Measurements from ENCODE around the gene MCM5. TPM values are rescaled to one million over a fixed set of nuclear protein-coding genes. Genes with fewer than 3 reads are reported as not detected.
A peak's percentile ranks its signal among the peaks of the same experiment; 100 is the strongest.
"Not testable (repeated sequence)": the region's sequence is repeated elsewhere in the genome, so short reads cannot be mapped to it uniquely, and the experiment has no call there.

MCM5 gene
- total RNA-seq, 1 donor from 2014 or later = 87.6 TPM

DNA sequence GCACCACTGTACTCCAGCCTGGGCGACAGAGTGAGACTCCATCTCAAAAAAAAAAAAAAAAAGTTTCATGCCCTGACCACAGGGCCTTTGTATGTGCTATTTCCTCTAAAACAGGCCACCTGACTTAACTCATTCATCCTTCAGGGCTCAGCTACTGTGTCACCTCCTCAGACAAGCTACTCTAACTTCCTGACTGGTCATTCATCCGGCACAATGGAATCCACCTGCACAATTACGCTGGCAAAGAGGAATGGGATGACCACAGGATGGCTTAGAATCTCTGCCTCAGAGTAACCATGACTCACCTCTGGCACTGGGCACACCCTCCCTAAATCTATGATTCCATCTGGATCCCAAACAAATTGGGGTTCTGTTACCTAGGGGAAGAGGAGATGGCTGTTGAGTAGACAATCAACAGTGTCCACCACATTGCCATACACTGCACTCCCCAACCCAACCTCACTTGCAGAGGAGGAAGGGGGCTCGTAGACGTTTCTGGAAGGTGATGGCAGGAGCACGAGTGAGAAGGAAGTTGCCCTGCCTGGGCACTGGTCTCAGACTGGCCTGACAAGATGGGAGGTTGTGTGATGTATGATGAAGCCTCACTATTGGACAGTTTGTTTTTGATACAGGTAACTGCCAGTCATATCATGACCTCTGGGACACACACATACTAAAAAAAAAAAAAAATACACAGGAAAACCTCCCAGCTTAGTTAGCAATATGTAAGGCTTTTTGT, 41.9 kb upstream of the MCM5 start:
- peak; percentile 66 for DNase-seq (ENCODE audit: low read depth)
- TF ChIP-seq, protein P1, sequence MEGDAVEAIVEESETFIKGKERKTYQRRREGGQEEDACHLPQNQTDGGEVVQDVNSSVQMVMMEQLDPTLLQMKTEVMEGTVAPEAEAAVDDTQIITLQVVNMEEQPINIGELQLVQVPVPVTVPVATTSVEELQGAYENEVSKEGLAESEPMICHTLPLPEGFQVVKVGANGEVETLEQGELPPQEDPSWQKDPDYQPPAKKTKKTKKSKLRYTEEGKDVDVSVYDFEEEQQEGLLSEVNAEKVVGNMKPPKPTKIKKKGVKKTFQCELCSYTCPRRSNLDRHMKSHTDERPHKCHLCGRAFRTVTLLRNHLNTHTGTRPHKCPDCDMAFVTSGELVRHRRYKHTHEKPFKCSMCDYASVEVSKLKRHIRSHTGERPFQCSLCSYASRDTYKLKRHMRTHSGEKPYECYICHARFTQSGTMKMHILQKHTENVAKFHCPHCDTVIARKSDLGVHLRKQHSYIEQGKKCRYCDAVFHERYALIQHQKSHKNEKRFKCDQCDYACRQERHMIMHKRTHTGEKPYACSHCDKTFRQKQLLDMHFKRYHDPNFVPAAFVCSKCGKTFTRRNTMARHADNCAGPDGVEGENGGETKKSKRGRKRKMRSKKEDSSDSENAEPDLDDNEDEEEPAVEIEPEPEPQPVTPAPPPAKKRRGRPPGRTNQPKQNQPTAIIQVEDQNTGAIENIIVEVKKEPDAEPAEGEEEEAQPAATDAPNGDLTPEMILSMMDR (conservative IDR thresholded peaks at IDR 0.05; ENCODE audit: low read depth, low read length) = no peak
- H3K4me3 ChIP-seq (ENCODE audit: low read depth, low read length) = no peak overlapping the region

DNA sequence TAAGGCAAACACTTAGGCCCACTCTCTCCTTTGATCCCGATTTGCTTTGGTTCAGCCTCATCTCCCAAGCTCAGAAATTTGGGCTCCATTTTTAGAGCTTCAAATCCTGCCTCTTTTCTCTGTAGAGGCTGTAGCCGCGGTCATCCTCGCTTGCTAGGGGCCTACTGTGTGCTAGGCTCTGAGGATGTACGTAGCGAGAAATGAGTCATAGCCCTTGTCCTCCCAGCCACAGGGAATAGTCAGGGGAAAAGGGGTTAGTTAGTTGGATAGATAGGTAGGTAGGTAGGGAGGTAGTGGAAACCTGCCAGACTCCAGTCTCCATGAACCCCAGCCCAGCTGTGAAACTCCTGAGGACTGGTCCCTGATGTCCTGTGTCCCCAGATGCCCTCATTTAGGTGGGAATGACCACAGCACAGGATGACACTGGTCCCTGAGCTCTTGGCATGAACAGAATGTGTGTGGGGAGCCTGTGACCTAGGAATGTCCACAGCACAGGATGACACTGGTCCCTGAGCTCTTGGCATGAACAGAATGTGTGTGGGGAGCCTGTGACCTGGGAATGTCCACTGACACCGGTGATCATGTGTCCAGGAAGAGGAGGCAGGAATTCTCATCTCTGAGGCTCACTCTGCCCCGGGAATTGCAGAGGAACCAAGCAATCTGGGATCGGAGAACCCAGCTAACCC, 40.4 kb upstream of the MCM5 start:
- H3K4me3 ChIP-seq (ENCODE audit: low read depth, low read length) = no peak overlapping the region
- no peak for DNase-seq (ENCODE audit: low read depth)
- TF ChIP-seq, protein P1 (conservative IDR thresholded peaks at IDR 0.05; ENCODE audit: low read depth, low read length) = no peak

DNA sequence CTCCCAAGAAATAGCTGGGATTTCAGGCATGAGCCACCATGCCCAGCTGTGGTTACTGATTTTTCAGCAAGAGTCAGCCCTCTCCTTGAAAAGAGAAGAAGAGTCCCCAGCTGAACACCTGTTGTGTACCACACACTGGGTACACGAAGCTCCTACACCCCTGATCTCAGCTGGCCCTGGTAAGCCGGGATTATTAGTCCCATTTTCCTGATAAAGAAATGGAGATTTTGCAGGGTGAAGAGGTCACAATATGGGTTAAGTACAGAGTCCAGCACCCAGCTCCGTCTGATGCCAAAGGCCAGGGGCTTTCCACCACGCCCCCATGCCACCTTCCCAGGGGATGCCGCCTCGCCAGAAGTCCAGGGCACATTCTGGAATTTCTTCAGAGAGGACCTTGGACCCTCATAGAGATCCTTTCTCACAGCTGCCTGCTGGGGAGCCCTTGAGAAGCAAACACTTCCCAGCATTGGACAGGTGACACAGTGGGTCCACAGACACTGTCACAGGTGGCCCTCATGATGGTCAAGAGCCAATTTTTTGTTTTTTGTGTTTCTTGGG, 38.9 kb upstream of the MCM5 start:
- TF ChIP-seq, protein P1 (conservative IDR thresholded peaks at IDR 0.05; ENCODE audit: low read depth, low read length) = no peak
- no peak for DNase-seq (ENCODE audit: low read depth)
- no peak overlapping the region for H3K4me3 ChIP-seq (ENCODE audit: low read depth, low read length)

DNA sequence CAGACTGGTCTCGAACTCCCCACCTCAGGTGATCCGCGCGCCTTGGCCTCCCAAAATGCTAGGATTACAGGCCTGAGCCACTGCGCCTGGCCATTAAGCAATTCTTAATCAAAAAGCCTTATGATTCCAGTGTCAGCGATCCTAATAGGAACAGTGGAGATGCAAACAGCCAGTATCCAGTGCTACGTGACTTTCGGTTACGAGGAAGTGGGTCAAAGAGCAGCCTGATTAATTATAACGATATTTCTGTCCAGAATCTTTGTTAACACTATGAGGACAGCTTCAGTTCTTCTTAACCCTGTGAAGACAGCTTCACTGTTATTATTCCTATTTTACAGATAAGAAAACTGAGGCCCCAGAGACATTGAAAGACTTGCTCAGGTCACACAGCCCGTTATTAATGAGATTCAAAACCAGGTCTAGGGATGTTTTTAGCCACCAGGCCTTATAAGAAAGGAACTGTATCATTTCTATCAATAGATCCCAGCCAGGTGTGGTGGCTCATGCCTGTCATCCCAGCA, 36.3 kb upstream of the MCM5 start:
- TF ChIP-seq, protein P1 (conservative IDR thresholded peaks at IDR 0.05; ENCODE audit: low read depth, low read length) = no peak
- DNase-seq (ENCODE audit: low read depth) = no peak
- no peak overlapping the region for H3K4me3 ChIP-seq (ENCODE audit: low read depth, low read length)

DNA sequence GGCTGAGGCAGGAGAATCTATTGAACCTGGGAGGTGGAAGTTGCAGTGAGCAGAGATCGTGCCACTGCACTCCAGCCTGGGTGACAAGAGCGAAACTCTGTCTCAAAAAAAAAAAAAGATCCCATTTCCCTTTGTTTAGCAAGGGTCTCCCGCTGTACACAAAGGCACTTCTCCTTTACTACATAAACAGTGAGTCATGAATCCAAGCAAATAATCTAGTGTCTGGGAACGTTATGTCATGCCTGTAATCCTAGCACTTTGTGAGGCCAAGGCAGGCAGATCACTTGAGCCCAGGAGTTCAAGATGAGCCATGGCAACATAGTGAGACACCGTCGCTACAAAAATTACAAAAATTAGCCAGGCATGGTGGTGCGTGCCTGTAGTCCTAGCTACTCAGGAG, 35.7 kb upstream of the MCM5 start:
- DNase-seq (ENCODE audit: low read depth); H3K4me3 ChIP-seq (ENCODE audit: low read depth, low read length): not testable (repeated sequence)

DNA sequence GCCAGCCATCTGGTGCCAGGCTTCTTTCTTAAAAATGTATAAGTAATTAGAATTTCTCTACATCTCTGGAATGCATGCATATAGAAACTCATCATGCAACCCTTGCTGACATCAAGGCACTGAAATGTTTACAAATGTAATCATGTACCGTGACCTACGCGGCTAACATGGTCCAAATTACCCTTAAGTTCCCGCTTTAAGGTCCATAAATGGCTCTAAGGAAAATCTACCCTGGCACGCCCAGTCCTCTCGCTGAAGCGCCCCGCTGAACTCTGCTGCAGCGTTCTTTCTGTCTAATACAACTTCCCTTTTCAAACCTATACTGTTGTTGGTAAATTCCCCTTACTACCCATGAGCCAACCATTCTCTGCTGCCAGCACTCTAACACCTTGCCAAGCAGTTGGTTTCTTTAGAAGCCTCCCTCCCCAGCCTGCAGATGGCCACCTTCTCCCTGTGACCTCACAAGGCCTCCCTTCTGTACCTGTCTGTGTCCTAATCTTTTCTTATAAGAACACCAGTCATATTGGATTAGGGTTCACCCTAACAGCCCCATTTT, 32.5 kb upstream of the MCM5 start:
- DNase-seq (ENCODE audit: low read depth) = no peak
- TF ChIP-seq, protein P1 (conservative IDR thresholded peaks at IDR 0.05; ENCODE audit: low read depth, low read length) = no peak
- H3K4me3 ChIP-seq (ENCODE audit: low read depth, low read length) = no peak overlapping the region

DNA sequence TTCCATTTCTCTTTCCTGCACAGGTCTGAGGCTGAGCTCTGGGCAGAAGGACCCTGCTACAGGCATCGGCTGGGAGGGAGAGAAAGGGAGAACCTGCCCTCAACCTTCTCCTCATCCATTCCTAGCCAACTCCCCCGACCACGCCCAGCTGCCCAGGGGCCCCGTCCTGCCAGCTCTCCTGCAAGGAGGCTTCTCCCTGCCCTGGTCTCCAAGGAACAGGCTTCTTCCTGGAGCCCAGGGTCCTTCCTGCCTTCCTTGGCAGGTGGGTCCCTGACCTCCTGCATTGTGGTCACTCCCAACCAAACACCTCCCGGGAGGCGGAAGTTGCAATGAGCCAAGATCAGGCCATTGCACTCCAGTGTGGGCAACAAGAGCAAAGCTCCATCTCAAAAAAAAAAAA, 31.6 kb upstream of the MCM5 start:
- TF ChIP-seq, protein P1 (conservative IDR thresholded peaks at IDR 0.05; ENCODE audit: low read depth, low read length) = no peak
- no peak overlapping the region for H3K4me3 ChIP-seq (ENCODE audit: low read depth, low read length)
- DNase-seq (ENCODE audit: low read depth) = no peak

Data from epithelial cell of proximal tubule (primary cell).